OCI-LY7 (cell line): ENCODE measurements around the gene LRRC9. TPM values are rescaled to one million over a fixed set of nuclear protein-coding genes. Genes with fewer than 3 reads are reported as not detected.
"Not testable (repeated sequence)": the region's sequence is repeated elsewhere in the genome, so short reads cannot be mapped to it uniquely, and the experiment has no call there.

ENCODE experiments used
- BruUV-seq: library from RNA; stranded (reverse); fragments of 400-500 nt; replicated peaks from 2 replicates; lab custom pipeline; 2021; lab: Mats Ljungman, UMichigan
- CTCF ChIA-PET: fragments of 300-600 bp; sonication (Branson Sonifier 250); formaldehyde crosslinking; loops from one replicate; lab custom pipeline; 2022; ENCODE audit warnings: antibody characterized with exemption; ENCODE audit not compliant: unreplicated experiment; lab: Charles Lee
- POLR2A ChIA-PET: fragments of 300-600 bp; sonication (Branson Sonifier 250); formaldehyde crosslinking; loops from one replicate; lab custom pipeline; 2022; ENCODE audit warnings: antibody characterized with exemption; lab: Charles Lee
- DNase-seq: peaks from one replicate; pipeline ENCODE4 v3.0.0-alpha.2; 2015; ENCODE audit warnings: low spot score
- H2AFZ ChIP-seq: fragments of 200-600 bp; sonication (generic), shearing (Covaris generic); 2 replicates; pipeline ENCODE4 v1.6.1; 2014; ENCODE audit warnings: mild to moderate bottlenecking, antibody characterized with exemption, low read length, moderate library complexity
- H3K27ac ChIP-seq: fragments of 200-600 bp; sonication (generic); 2 replicates; pipeline ENCODE4 v1.5.1; 2014; ENCODE audit warnings: mixed run types, low read depth, mild to moderate bottlenecking, moderate library complexity, low read length, inconsistent platforms; ENCODE audit not compliant: poor library complexity, severe bottlenecking
- H3K36me3 ChIP-seq: fragments of 200-600 bp; sonication (generic); 2 replicates; pipeline ENCODE4 v1.6.1; 2014; ENCODE audit warnings: mild to moderate bottlenecking, antibody characterized with exemption, low read length, moderate library complexity, mixed read lengths; ENCODE audit not compliant: insufficient read depth
- H3K4me1 ChIP-seq: fragments of 200-600 bp; sonication (generic); 2 replicates; pipeline ENCODE4 v1.5.1; 2014; ENCODE audit warnings: mild to moderate bottlenecking, low read length; ENCODE audit not compliant: insufficient read depth, poor library complexity, severe bottlenecking
- H3K4me2 ChIP-seq: fragments of 200-600 bp; sonication (generic); 2 replicates; pipeline ENCODE4 v1.6.1; 2014; ENCODE audit warnings: mild to moderate bottlenecking, low read length
- H3K4me3 ChIP-seq: fragments of 200-600 bp; sonication (generic); 2 replicates; pipeline ENCODE4 v1.5.1; 2014; ENCODE audit warnings: mild to moderate bottlenecking, low read depth, low read length; ENCODE audit not compliant: poor library complexity, severe bottlenecking
- H3K79me2 ChIP-seq: fragments of 200-600 bp; sonication (generic); 2 replicates; pipeline ENCODE4 v1.6.1; 2016; ENCODE audit warnings: low read depth, mild to moderate bottlenecking, low read length, moderate library complexity, mixed read lengths; ENCODE audit not compliant: insufficient read depth
- H3K9me2 ChIP-seq: fragments of 200-600 bp; sonication (generic); 2 replicates; pipeline ENCODE4 v1.6.1; 2016; ENCODE audit warnings: mild to moderate bottlenecking, low read length, mixed read lengths; ENCODE audit not compliant: insufficient read depth
- H3K9me3 ChIP-seq: fragments of 200-600 bp; sonication (generic); 2 replicates; pipeline ENCODE4 v1.6.1; 2014; ENCODE audit warnings: mild to moderate bottlenecking, mixed run types, low read length, mixed read lengths
- H4K20me1 ChIP-seq: fragments of 200-600 bp; sonication (generic); 2 replicates; pipeline ENCODE4 v1.6.1; 2014; ENCODE audit warnings: mild to moderate bottlenecking, antibody characterized with exemption, low read length, moderate library complexity, mixed read lengths; ENCODE audit not compliant: insufficient read depth
- EZH2phosphoT487 ChIP-seq: fragments of 200-600 bp; sonication (generic); IDR thresholded peaks from 2 replicates; pipeline ENCODE4 v1.6.1; 2018; ENCODE audit warnings: low read depth, borderline replicate concordance, mild to moderate bottlenecking, mixed run types, antibody characterized with exemption, low read length, moderate library complexity, mixed read lengths
- intact Hi-C: fragments of 100-400 bp; cut with micrococcal nuclease; formaldehyde crosslinking; loops from one replicate; pipeline ENCODE4 v1.10.0; 2022; ENCODE audit not compliant: unreplicated experiment
- total RNA-seq, 2 experiments: library from RNA; depleted of rRNA in 1 of 2; stranded (reverse); fragments of >200 nt in 1 of 2; shearing (Covaris generic) in 1 of 2; gene quantifications; 2 replicates each; pipeline ENCODE4 v1.2.3, GENCODE V29; 2014 to 2022
- TF ChIP-seq, protein P1 (sequence below): fragments of 200-600 bp; sonication (generic); conservative IDR thresholded peaks from 2 replicates; pipeline ENCODE4 v1.5.1; 2014; ENCODE audit warnings: mild to moderate bottlenecking, antibody characterized with exemption, low read length, moderate library complexity, mixed read lengths

The LRRC9 gene
- total RNA-seq, 2 experiments from 2014 or later = 0.65 TPM; not detected in 1

DNA sequence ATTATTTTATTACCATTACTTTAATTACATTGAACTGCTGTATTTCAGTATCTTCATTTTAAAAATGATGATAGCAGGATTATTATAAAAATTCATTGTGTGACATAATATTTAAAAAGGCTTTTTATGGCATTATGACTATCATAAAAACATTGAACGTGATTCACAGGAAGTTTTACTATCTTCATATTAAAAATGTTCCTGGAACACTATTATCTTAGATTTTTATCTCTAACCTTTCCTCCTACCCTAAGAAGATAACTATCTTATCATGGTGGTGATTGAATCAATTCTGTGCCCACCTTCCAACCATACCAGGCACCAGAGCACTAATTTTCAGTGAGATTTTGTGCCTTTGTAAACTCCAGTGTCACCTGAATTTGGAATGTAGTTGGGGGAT lies 16.2 kb downstream of the LRRC9 start:
- ChIA-PET POLR2A (no interaction called here), CTCF (no interaction called here)
- no peak overlapping the region for H3K4me2 ChIP-seq
- intact Hi-C loops = no loop called here
- DNase-seq = no peak
- H3K27ac ChIP-seq = no peak overlapping the region
- no peak for TF ChIP-seq EZH2phosphoT487
- TF ChIP-seq, protein P1, sequence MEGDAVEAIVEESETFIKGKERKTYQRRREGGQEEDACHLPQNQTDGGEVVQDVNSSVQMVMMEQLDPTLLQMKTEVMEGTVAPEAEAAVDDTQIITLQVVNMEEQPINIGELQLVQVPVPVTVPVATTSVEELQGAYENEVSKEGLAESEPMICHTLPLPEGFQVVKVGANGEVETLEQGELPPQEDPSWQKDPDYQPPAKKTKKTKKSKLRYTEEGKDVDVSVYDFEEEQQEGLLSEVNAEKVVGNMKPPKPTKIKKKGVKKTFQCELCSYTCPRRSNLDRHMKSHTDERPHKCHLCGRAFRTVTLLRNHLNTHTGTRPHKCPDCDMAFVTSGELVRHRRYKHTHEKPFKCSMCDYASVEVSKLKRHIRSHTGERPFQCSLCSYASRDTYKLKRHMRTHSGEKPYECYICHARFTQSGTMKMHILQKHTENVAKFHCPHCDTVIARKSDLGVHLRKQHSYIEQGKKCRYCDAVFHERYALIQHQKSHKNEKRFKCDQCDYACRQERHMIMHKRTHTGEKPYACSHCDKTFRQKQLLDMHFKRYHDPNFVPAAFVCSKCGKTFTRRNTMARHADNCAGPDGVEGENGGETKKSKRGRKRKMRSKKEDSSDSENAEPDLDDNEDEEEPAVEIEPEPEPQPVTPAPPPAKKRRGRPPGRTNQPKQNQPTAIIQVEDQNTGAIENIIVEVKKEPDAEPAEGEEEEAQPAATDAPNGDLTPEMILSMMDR = no peak
- no peaks in the 10 kb centered on the region for H3K9me3 ChIP-seq
- no peaks in the 10 kb centered on the region for H3K79me2 ChIP-seq
- H4K20me1 ChIP-seq = no peaks in the 10 kb centered on the region
- no peaks in the 10 kb centered on the region for H3K9me2 ChIP-seq
- H3K4me3 ChIP-seq = no peak overlapping the region
- H2AFZ ChIP-seq = no peak overlapping the region
- no peaks in the 10 kb centered on the region for H3K36me3 ChIP-seq
- no peaks in the 10 kb centered on the region for H3K4me1 ChIP-seq
- no TSS peak for BruUV-seq

DNA sequence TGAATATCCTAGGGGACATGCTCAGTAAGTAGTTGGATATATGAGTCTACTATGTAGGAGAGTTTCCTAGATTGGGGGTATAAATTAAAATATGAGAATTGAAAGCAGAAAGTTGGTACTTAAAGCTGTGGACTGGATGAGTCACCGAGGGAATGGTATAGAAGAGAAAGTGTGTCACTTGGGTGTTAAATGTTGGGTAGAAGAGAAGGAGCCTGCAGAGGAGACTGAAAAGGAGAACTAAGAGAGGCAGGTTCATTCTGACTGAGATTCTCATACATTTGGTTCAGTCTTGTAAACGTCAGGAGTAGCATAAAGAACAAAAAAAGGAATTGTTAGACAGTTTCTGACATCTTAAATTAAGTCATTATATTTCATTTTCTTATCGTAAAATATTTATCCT lies 19.9 kb downstream of the LRRC9 start:
- TF ChIP-seq, protein P1 = no peak
- no peak for TF ChIP-seq EZH2phosphoT487
- no peaks in the 10 kb centered on the region for H3K9me3 ChIP-seq
- no peaks in the 10 kb centered on the region for H4K20me1 ChIP-seq
- no TSS peak for BruUV-seq
- no peaks in the 10 kb centered on the region for H3K4me1 ChIP-seq
- ChIA-PET POLR2A (interaction anchor here (1.2 kb wide), 1 partner anchor 27 kb away, joined by 3 read pairs; no protein-coding TSS in a partner anchor), CTCF (no interaction called here)
- no peak for DNase-seq
- no peaks in the 10 kb centered on the region for H3K36me3 ChIP-seq
- intact Hi-C loops = loop anchor here (5.0 kb wide), 3 partner anchors 152 to 242 kb away; partner anchors contain the start of genes DHRS7 and PCNX4
- H3K9me2 ChIP-seq = no peaks in the 10 kb centered on the region
- no peak overlapping the region for H3K27ac ChIP-seq
- no peak overlapping the region for H2AFZ ChIP-seq
- H3K79me2 ChIP-seq = no peaks in the 10 kb centered on the region
- no peak overlapping the region for H3K4me2 ChIP-seq
- no peak overlapping the region for H3K4me3 ChIP-seq

- H3K4me3 ChIP-seq, H3K4me2 ChIP-seq, H3K36me3 ChIP-seq, H3K9me2 ChIP-seq, CTCF ChIA-PET, H4K20me1 ChIP-seq, H3K9me3 ChIP-seq, H3K4me1 ChIP-seq, H3K27ac ChIP-seq, DNase-seq, BruUV-seq, H3K79me2 ChIP-seq: not testable (repeated sequence)
- intact Hi-C loops = loop anchor here (5.0 kb wide), 3 partner anchors 150 to 240 kb away; partner anchors contain the start of genes DHRS7 and PCNX4
- H2AFZ ChIP-seq = peak overlapping the region; percentile 47; the same call in 1 of the 2 replicates
- POLR2A ChIA-PET = interaction anchor here (0.6 kb wide), 1 partner anchor 305 kb away, joined by 3 read pairs; no protein-coding TSS in a partner anchor
Measured at GRCh38 chr14:59942296-59942862, 22.4 kb downstream of the LRRC9 start.
